Measurements from ENCODE around the gene WWP2. TPM values are rescaled to one million over a fixed set of nuclear protein-coding genes. Genes with fewer than 3 reads are reported as not detected.

Gene WWP2
- polyA plus RNA-seq, 1 donor from 2014 or later: 11.9 TPM

GRCh38 chr16:69741951-69742904 lies 19.9 kb upstream of the WWP2 start:
- Histone ChIP-seq H3K27me3 (ENCODE audit: insufficient read depth, low read depth, low read length) (no peaks in the 10 kb centered on the region), H3K9ac (ENCODE audit: low read length) (no peak overlapping the region), H2AFZ (ENCODE audit: low read depth, low read length) (no peak overlapping the region), H3K36me3 (ENCODE audit: insufficient read depth, low read length) (no peaks in the 10 kb centered on the region), H3K79me2 (replicated peaks; ENCODE audit: insufficient read depth, low read length) (no peaks in the 10 kb centered on the region), H4K20me1 (ENCODE audit: insufficient read depth) (no peaks in the 10 kb centered on the region), H3K9me3 (ENCODE audit: low read length) (no peaks in the 10 kb centered on the region), H3K27ac (ENCODE audit: low read length) (no peak overlapping the region), H3K4me2 (ENCODE audit: low read length) (no peak overlapping the region), H3F3A (ENCODE audit: insufficient read depth, low read length, poor library complexity, severe bottlenecking) (no peaks in the 10 kb centered on the region), H3K9me2 (ENCODE audit: insufficient read depth, low read length) (no peaks in the 10 kb centered on the region), H3K4me3 (ENCODE audit: low read length) (no peak overlapping the region)
- TF ChIP-seq POLR2AphosphoS5 (IDR thresholded peaks at IDR 0.05): no peak
- no peak for TF ChIP-seq RAD21 (conservative IDR thresholded peaks at IDR 0.05)
- no peak for TF ChIP-seq SMC3 (conservative IDR thresholded peaks at IDR 0.05; ENCODE audit: poor library complexity)
- TF ChIP-seq, protein P1, sequence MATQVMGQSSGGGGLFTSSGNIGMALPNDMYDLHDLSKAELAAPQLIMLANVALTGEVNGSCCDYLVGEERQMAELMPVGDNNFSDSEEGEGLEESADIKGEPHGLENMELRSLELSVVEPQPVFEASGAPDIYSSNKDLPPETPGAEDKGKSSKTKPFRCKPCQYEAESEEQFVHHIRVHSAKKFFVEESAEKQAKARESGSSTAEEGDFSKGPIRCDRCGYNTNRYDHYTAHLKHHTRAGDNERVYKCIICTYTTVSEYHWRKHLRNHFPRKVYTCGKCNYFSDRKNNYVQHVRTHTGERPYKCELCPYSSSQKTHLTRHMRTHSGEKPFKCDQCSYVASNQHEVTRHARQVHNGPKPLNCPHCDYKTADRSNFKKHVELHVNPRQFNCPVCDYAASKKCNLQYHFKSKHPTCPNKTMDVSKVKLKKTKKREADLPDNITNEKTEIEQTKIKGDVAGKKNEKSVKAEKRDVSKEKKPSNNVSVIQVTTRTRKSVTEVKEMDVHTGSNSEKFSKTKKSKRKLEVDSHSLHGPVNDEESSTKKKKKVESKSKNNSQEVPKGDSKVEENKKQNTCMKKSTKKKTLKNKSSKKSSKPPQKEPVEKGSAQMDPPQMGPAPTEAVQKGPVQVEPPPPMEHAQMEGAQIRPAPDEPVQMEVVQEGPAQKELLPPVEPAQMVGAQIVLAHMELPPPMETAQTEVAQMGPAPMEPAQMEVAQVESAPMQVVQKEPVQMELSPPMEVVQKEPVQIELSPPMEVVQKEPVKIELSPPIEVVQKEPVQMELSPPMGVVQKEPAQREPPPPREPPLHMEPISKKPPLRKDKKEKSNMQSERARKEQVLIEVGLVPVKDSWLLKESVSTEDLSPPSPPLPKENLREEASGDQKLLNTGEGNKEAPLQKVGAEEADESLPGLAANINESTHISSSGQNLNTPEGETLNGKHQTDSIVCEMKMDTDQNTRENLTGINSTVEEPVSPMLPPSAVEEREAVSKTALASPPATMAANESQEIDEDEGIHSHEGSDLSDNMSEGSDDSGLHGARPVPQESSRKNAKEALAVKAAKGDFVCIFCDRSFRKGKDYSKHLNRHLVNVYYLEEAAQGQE (IDR thresholded peaks at IDR 0.05; ENCODE audit: borderline replicate concordance): no peak
- TF ChIP-seq EZH2 (IDR thresholded peaks at IDR 0.05; ENCODE audit: borderline replicate concordance, insufficient read depth, low read length, poor library complexity, severe bottlenecking): no peak
- no peak for TF ChIP-seq TAF1 (IDR thresholded peaks at IDR 0.05; ENCODE audit: low read depth)
- TF ChIP-seq MXI1 (conservative IDR thresholded peaks at IDR 0.05; ENCODE audit: poor library complexity, severe bottlenecking): no peak

GRCh38 chr16:69744363-69745231 lies 17.5 kb upstream of the WWP2 start:
- no peak for TF ChIP-seq SMC3 (conservative IDR thresholded peaks at IDR 0.05; ENCODE audit: poor library complexity)
- no peak for TF ChIP-seq TAF1 (IDR thresholded peaks at IDR 0.05; ENCODE audit: low read depth)
- TF ChIP-seq MXI1 (conservative IDR thresholded peaks at IDR 0.05; ENCODE audit: poor library complexity, severe bottlenecking): no peak
- no peak for TF ChIP-seq POLR2AphosphoS5 (IDR thresholded peaks at IDR 0.05)
- TF ChIP-seq EP300 (conservative IDR thresholded peaks at IDR 0.05; ENCODE audit: poor library complexity, severe bottlenecking): no peak
- TF ChIP-seq CTCF (IDR thresholded peaks at IDR 0.05; ENCODE audit: poor library complexity, severe bottlenecking): no peak
- no peak for TF ChIP-seq RAD21 (conservative IDR thresholded peaks at IDR 0.05)
- H3K27ac ChIP-seq (ENCODE audit: low read length): no peak overlapping the region
- H3K4me3 ChIP-seq (ENCODE audit: low read length): no peak overlapping the region
- H3K27me3 ChIP-seq (ENCODE audit: insufficient read depth, low read depth, low read length): no peaks in the 10 kb centered on the region
- H3K36me3 ChIP-seq (ENCODE audit: insufficient read depth, low read length): peaks cover 8% of the 10 kb centered on the region
- no peaks in the 10 kb centered on the region for H3K9me3 ChIP-seq (ENCODE audit: low read length)
- H4K20me1 ChIP-seq (ENCODE audit: insufficient read depth): no peaks in the 10 kb centered on the region
- no peaks in the 10 kb centered on the region for H3F3A ChIP-seq (ENCODE audit: insufficient read depth, low read length, poor library complexity, severe bottlenecking)
- H3K9ac ChIP-seq (ENCODE audit: low read length): no peak overlapping the region
- no peak overlapping the region for H3K4me2 ChIP-seq (ENCODE audit: low read length)
- H3K9me2 ChIP-seq (ENCODE audit: insufficient read depth, low read length): no peaks in the 10 kb centered on the region
- no peak overlapping the region for H2AFZ ChIP-seq (ENCODE audit: low read depth, low read length)
- no peaks in the 10 kb centered on the region for H3K79me2 ChIP-seq (replicated peaks; ENCODE audit: insufficient read depth, low read length)
